Left lobe of liver (tissue), 2 donors: ENCODE data around the gene CEP20. TPM values are rescaled to one million over a fixed set of nuclear protein-coding genes. Genes with fewer than 3 reads are reported as not detected.
"Not testable (repeated sequence)": the region's sequence is repeated elsewhere in the genome, so short reads cannot be mapped to it uniquely, and the experiment has no call there.

Experiments
- ATAC-seq: fragments of 200-7000 bp; cut with Tn5 transposase; one replicate; pipeline ENCODE4 v1.9.1; 2020; ENCODE audit warnings: mild to moderate bottlenecking, moderate library complexity
- DNase-seq: peaks from one replicate; pipeline ENCODE4 v3.0.0-alpha.2; 2020; ENCODE audit warnings: low spot score
- total RNA-seq: library from RNA; stranded (reverse); gene quantifications from one replicate; pipeline ENCODE4 v1.2.1, GENCODE V29; 2021
- donor health status: DM: no; HTN: no; CAD: no; lungs with moderate emphysema.
- donor health status: DM: no; HTN: yes; CAD: no.

Gene CEP20
- total RNA-seq, 1 donor from 2014 or later: 12.2 TPM

DNA sequence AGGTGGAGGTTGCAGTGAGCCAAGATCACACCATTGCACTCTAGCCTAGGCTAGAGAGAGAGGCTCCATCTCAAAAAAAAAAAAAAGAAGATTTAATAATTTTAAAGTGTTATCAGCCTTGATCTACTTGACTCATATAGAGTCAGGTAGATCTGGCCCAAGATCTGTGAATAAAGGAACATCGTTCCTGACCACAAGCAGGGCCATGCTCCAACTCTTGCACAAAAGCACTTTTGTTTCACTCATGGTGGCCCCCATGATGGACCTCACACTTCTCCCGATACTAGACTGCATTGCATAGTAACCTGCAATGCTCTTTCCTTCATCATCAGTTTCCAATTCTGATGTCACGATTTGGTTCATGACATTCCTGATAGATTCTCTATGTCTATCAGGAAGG lies 26.4 kb downstream of the CEP20 start:
- DNase-seq: no peak

DNA sequence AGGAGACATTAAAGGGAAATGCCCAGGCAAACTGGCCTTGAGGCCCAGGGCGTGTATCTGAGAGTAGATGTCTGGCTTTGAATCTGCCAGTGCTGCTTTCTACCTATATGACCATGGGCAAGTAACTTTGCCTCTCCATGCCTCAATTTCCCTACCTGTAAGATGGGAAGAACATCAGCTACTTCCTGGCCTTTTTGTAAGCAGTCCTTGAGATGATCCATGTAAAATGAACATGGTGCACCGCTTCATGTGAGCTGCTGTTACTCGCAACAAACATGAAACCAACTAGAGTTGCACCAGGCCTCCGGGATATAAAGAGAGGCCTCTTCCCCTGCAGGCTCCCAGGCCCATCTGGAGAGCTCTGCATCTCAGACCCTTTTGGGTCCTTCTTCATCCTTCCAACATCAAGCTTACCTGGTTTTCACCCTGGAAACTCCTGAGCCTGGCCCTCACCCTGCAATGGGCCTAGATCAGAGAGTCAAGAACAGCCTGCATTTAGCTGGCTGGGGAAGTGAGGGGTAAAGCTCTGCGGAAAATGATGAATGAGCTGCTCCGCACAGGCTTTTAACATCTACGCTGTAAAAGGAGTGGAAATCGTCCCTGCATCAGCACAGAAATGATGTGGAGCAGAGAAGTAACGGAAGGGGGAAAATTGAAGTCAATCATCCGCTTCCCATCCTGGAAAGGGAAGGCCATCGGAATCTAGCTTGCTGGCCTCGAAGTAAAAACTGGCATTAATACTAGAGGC lies 29.3 kb downstream of the CEP20 start:
- ATAC-seq (no peak), DNase-seq (no peak)

More for the DNA sequence above, 26.4 kb downstream of the CEP20 start:
- ATAC-seq: no peak

DNA sequence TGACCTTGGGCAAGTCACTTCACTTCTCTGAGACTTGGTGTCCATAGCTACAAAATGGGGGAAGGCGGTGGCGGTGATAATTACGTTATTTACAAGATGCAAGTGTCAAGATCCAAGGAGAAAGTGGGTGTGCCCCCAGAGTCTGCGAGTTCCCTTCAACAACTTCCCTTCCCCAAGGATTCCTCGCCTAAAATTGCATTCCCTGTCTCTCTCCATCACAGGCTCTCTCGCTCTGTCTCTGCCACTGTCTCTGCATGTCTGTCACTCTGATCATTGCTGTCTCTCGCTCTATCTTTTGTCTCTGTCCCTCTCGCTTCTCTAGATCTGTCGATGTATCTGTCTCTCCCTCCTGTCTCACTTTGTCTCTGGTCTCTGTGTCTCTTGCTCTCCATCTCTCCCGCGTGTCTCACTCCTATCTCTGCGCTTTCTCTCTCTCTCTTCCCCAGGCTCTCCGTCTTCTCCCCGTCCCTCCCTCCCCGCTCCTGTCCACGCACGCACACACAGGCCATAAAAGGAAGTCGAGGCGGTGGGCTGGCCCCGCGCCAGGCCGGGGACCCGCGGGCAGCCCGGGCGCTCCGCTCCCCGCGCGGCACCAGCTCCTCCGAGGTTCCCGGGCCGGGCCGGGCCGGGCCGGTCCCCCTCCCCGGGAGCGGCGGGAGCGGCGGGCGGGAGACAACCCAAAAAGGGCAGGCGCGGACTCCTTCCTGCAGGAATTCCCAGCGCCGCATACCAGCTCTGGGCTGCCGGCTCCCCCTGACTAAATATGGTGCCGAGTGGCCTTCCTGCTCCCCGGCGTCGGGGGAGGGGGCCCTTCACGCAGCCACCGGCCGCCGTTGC lies 30.5 kb downstream of the CEP20 start:
- ATAC-seq: peak; percentile 12
- no peak for DNase-seq

DNA sequence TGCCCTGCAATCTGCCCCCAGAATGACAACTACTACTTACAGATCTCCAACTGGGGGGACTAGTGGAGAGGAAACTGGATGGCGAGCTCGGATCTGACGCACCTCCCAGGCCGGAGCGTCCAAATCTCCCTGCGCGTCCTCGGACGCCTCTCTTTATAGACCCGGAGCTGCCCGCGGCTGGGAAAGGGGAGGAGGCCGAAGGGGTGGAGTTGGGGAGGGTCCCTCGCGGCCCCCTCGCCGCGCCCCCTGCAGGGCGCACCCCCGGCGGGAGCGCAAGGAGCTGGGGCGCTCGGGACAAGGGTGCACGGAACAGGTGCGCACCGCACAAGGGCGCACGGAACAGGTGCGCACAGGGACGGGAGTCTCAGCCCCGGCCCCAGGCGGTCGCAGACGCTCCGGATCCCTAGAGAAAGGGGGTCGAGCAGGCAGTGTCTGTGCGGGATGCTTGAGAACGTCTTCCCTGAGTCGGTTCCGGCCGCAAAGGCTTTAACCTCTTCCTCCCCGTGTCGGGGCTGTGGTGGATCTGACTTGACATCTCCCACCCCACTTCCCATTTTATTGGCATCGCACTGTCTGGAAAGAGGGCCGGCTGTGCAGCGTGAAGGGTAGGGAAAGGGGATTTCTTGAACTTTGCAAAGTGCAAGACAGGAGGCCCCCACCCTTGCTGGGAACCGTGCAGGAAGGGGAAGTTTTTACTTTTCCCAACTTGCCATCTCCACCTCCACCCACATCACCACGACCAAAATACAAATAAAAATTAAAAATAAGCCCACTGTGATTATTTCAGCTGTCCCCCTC lies 31.3 kb downstream of the CEP20 start, which contains the start of gene MYH11:
MYH11 (minus strand) TSS at position 128 of the 798 bp plus-strand sequence. CDS start 18,776 bp downstream, outside the sequence.
- no peak for ATAC-seq
- no peak for DNase-seq

DNA sequence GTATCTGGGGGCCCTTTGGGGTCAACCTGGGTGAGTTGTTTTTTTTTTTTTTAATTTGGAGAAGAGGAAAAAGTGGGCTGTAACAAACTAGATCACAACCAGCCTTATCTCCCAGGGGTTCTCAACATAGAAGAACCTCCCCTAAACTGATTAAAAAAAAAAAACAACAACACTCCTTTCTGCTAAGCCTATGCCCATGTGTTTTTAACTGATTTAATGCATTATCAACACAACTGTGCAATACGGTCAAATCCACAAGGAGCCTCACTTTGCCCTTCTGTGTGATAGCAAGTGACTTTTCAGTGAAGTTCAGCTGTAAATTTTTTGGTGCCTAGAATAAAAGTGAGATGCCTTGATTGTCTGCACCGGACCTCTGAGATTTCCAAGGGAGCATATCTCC lies 32.2 kb downstream of the CEP20 start:
- DNase-seq (no peak), ATAC-seq (no peak)

DNA sequence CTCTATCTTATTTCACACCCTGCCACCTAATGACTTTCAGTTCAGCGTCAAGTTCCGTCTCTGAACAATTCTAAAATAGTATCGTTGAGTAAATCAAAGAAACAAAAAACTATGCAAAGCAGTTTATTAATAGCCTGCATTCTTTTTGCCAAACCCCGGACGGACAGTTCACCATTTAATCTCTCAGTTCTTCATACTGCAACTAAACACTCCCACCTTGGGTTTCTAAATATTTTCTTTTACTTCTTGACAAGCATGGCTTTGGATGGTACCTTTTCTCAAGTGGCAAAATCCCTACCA lies 32.7 kb downstream of the CEP20 start:
- ATAC-seq (no peak), DNase-seq (no peak)

DNA sequence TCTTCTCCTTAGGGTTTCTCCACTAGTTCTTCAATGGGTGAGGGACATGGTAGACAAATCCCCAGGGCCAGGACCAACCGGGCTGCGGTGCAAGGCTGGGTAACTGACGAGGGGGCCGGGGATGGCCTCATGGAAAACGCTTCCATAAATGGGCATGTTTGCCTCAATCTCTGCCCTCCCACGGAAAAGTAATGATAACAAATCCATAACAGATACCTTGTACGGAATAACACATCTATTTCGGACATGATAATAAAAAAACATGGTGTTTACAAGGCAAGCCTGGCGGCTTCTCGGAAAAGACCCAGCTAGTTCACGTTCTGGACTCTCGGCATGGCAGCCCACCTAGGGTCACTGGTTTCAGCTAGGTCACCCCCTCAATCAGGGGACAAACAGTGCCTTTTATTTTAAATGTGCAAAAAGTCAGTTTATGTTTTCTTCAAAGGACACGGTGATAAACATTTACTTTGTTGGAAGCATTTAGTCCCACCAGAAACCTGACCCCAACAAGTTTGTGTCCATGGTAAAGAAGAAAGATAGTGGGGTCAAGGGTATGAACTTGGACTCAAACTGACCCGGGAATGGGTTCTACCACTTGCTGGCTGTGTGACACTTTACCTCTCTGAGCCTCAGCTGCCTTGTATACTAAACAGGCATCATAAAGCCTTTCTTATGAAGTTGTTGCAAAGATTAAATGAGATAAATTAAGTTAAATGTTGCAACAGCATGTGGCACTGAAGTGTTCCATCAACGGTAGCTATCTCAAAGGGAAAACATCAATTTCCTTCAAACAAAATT lies 33.3 kb downstream of the CEP20 start:
- no peak for ATAC-seq
- no peak for DNase-seq

DNA sequence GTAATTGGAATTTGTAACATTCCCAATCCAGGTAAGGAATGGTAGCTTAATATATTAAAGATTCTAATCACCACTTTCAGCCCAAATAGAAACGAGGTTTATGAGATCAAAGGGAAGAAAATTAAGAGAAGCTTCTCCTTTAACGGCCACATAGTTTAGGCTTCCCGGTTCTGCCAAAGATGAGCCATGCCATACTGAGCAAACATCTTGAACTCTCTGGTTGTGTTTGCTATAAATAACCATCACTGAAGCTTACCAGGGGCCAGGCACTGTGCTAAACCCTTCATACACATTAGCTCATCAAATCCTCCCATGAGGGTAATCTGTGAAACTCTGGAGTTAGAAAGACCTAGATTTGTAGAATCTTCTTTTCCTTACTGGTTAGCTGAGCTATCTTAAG lies 34.3 kb downstream of the CEP20 start:
- ATAC-seq (no peak), DNase-seq (no peak)

DNA sequence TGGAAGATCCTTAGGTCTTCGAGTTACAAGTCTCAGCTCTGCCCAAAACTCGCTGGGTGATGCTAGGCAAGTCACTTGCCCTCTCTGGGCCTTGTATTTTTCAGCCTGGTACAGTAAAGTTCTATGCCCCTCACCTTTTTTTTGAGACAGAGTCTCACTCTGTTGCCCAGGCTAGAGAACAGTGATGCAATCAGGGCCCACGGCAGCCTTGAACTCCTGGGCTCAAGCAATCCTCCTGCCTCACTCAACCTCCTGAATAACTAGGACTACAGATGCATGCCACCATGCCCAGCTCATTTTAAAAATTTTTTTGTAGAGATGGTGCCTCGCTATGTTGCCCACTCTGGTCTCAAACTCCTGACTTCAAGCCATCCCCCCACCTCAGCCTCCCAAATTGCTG lies 35.4 kb downstream of the CEP20 start:
- DNase-seq: no peak
- ATAC-seq: no peak

DNA sequence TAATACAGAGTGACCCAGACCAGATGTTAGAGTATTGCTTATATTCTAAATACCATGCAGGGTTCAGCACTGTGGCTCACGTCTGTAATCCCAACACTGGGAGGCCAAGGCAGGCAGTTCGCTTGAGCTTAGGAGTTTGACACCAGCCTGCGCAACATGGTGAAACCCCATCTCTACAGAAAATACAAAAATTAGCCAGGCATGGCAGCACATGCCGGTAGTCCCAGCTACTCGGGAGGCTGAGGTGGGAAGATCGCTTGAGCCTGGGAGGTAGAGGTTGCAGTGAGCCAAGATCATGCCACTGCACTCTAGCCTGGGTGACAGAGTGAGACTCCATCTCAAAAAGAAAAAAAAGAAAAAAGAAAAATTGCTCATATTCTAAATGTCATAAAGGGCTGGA lies 37.8 kb downstream of the CEP20 start:
- not testable (repeated sequence) for DNase-seq, ATAC-seq

DNA sequence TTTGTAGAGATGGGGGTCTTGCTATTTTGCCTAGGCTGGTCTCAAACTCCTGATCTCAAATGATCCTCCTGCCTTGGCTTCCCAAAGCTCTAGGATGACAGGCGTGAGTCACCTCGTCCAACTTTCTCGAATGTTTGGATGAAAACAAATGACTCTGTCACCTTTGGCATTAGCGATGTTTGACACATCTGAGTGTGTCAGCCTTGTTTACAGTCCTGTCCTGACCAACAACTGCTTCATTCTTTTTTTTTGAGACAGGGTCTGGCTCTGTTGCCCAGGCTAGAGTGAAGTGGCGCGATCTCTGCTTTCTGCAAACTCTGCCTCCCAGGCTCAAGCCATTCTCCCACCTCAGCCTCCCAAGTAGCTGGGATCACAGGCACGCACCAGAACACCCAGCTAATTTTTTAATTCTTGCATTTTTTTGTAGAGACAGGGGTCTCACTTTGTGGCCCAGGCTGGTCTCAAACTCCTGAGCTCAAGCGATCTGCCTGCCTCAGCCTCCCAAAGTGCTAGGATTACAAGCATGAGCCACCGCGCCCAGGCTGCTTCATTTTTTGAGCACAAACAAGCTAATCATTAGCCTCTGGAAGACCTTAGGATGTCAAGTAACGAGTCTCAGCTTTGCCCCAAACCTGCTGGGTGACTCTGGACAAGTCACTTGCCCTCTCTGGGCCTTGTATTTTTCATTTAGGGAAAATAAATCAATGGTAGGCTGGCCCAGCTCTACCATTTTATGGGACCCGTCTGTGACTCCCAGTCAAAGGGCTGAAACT lies 39.0 kb downstream of the CEP20 start:
- no peak for ATAC-seq

DNA sequence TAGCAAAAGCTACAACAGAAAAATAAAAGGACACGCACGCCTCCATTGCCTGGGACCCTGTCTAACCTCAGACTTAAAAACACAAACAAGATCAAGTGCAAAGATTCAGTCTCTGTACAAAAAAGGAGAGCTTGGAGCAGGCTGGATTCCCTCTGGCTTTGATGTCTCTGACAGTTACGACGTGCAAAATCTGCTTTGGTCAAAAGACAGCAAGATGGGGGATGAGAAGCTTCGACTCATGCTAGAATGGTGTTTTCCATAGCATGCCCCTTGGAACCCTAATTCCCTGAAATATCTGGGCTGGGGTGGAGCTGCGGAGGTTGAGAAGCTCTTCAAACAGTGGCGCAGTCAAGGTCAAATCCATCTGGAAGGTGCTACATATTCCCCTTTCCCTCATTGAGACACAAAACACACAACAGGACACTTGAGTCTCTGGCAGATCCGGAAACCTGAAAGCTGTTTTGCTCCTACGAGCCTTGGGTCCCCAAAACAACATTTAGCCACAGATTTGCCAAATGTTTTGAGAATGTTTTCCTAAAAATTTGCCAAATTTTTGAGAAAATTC lies 40.7 kb downstream of the CEP20 start:
- DNase-seq: no peak
- ATAC-seq: no peak

More for the DNA sequence above, 39.0 kb downstream of the CEP20 start:
- no peak for DNase-seq

DNA sequence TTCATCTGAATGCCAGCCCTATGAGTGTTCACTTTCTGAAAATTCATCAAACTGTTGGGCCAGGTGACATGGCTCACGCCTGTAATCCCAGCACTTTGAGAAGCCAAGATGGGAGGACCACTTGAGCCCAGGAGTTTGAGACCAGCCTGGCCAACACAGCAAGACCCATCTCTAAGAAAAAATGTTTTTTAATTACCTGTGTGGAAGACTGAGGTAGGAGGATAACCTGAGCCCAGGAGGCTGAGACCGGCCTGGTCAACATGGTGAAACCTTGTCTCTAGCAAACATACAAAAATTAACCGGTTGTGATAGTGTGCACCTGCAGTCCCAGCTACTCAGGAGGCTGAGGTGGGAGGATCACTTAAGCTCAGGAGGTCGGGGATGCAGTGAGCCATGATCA lies 41.9 kb downstream of the CEP20 start:
- ATAC-seq: no peak
- DNase-seq: no peak

DNA sequence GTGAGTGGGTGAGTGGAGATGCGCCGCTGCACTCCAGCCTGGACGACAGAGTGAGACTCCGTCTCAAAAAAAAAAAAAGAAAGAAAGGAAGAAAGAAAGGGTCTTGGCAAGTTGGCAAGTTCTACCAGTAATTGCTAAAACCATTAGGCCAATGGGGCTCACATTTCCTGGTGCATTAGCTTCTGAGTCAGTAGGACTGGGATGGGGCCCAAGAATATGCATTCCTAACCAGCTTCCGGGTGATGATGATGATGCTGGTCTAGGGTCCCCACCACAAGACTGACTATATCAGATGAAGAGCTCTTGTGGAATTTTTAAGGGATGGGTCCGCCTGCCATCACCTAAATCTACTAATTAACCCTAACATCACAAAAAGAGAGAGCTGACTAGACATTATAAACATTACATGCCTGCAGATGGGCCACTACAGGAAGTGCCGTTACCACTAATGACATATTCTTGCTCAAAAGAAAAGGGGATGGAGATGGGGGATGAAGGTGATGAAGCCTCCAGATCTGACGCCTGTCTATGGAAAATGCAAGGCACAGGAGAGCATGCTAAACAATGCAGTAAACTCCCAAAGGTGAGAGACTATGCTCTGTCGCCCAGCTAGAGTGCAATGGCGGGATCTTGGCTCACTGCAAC lies 44.6 kb downstream of the CEP20 start:
- DNase-seq: no peak
- ATAC-seq: no peak

DNA sequence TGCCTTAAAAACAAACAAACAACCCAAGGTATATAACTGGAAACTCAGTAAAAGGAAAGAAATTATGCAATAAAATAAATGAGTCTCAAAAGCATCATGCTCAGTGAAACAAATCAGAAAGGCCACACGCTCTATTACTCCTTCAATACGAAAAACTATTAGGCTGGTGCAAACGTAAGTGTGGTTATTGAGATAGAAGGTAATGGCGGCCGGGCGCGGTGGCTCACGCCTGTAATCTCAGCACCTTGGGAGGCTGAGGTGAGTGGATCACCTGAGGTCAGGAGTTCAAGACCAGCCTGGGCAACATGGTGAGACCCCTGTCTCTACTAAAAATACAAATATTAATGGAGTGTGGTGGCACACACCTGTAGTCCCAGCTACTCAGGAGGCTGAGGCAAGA lies 49.2 kb downstream of the CEP20 start:
- DNase-seq, ATAC-seq: not testable (repeated sequence)

DNA sequence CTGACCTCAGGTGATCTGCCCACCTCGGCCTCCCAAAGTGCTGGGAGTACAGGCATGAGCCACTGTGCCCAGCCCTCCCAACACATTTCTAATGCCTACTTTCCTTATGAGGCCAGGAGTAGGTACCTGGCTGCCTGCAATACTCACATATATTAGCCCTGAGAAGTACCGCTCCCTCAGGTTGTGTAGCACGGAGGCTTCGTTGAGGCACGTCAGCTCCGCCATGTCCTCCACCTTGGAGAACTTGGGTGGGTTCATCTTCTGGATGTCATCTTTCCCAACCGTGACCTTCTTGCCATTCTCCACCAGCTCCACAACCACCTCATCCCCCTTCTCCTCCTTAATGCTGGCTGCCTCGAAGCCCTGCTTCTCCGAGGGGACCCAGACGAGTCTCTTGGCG lies 50.6 kb downstream of the CEP20 start:
- no peak for ATAC-seq

DNA sequence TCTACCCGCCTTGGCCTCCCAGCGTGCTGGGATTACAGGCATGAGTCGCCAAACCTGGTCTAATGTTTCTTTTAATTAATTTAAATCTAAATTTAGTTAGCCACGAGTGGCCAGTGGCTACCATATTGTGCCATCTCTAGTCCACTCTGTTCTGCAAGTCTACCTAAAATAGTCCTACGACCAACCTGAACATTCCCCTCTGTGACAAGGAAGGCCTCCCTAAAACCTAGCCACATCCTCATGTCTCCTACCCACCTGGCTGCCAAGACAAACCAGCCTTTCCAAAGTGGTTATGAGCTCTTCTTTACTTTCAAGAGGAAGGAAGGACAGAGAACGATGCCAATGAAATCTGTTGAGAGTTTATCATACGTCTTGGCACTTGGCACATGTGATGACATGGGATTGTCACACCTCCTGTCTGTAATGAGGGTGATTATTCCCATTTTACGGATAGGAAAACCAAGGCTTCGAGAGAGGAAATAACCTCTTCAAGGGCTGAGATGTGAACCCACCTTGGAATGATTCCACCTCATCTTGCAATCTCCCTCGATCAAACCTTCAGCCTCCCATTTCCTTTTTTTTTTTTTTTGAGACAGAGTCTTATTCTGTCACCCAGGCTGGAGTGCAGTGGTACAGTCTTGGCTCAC lies 51.3 kb downstream of the CEP20 start:
- no peak for DNase-seq
- ATAC-seq: no peak

More for the DNA sequence above, 50.6 kb downstream of the CEP20 start:
- no peak for DNase-seq

DNA sequence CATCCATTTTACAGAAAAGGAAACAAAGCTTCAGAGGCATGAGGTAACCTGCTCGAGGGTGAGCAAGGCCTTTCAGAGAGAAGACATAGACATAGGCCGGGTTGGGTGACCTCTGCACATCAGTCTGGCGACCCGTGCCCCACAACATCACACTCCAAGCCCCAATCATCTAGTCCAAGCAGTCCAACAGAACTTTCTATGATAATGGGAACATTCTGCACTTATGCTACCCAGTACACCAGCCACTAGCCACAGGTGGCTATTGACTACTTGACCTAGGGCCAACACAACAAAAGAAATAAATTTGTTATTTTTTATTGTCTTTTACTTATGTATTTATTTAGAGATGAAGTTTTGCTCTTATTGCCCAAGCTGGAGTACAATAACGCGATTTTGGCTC lies 52.3 kb downstream of the CEP20 start:
- no peak for ATAC-seq
- DNase-seq: no peak
